Neuronal stem cell (in vitro differentiated cells): ENCODE measurements around the gene PPP2R3C.
A peak's percentile ranks its signal among the peaks of the same experiment; 100 is the strongest.

Source experiments
- DNase-seq: peaks from one replicate; pipeline ENCODE4 v3.0.0-alpha.2; 2013; ENCODE audit warnings: low spot score
- H2AFZ ChIP-seq: one replicate; pipeline ENCODE4 v1.6.1; 2013; ENCODE audit warnings: mild to moderate bottlenecking, low read length, inconsistent platforms
- H2AK5ac ChIP-seq: 2 replicates; pipeline ENCODE4 v1.6.1; 2013; ENCODE audit warnings: low read depth, mild to moderate bottlenecking, inconsistent platforms, low read length, moderate library complexity, mixed read lengths
- H2BK120ac ChIP-seq: 2 replicates; pipeline ENCODE4 v1.6.1; 2013; ENCODE audit warnings: low read depth, mild to moderate bottlenecking, inconsistent platforms, low read length, moderate library complexity, mixed read lengths
- H2BK12ac ChIP-seq: one replicate; pipeline ENCODE4 v1.6.1; 2013; ENCODE audit warnings: low read length, inconsistent platforms
- H2BK15ac ChIP-seq: 2 replicates; pipeline ENCODE4 v1.6.1; 2013; ENCODE audit warnings: mild to moderate bottlenecking, low read length, inconsistent platforms, mixed read lengths
- H2BK5ac ChIP-seq: one replicate; pipeline ENCODE4 v1.6.1; 2013; ENCODE audit warnings: inconsistent platforms, mild to moderate bottlenecking, low read length, moderate library complexity
- H3K14ac ChIP-seq: one replicate; pipeline ENCODE4 v1.6.1; 2013; ENCODE audit warnings: low read length, inconsistent platforms
- H3K18ac ChIP-seq: 2 replicates; pipeline ENCODE4 v1.6.1; 2013; ENCODE audit warnings: low read length, inconsistent platforms
- H3K23ac ChIP-seq: 2 replicates; pipeline ENCODE4 v1.6.1; 2013; ENCODE audit warnings: low read depth, mild to moderate bottlenecking, mixed read lengths, low read length, inconsistent platforms; ENCODE audit not compliant: poor library complexity
- H3K27ac ChIP-seq: replicated peaks from 3 replicates; pipeline ENCODE4 v1.5.1; 2013; ENCODE audit warnings: low read length, inconsistent platforms
- H3K27me3 ChIP-seq, 3 experiments: 2 replicates each; pipeline ENCODE4 v1.6.1; 2013; ENCODE audit warnings: low read length in 3 of 3, mild to moderate bottlenecking in 2 of 3, inconsistent platforms in 1 of 3, low read depth in 1 of 3, mixed read lengths in 1 of 3, moderate library complexity in 1 of 3; ENCODE audit not compliant: control insufficient read depth in 3 of 3, insufficient read depth in 3 of 3
- H3K36me3 ChIP-seq, 2 donors: replicated peaks in 1 of 2; 2 replicates each; pipeline ENCODE4 v1.6.1; 2013; ENCODE audit warnings: low read length in 2 of 2; ENCODE audit not compliant: control insufficient read depth in 2 of 2, insufficient read depth in 2 of 2
- H3K4ac ChIP-seq: 2 replicates; pipeline ENCODE4 v1.6.1; 2013; ENCODE audit warnings: inconsistent platforms, mild to moderate bottlenecking, low read length, moderate library complexity
- H3K4me1 ChIP-seq, 2 donors: 1 replicate in 1 of 2; 2 replicates in 1 of 2; pipeline ENCODE4 v1.6.1; 2013; ENCODE audit warnings: low read length in 2 of 2, low read depth in 1 of 2; ENCODE audit not compliant: control insufficient read depth in 2 of 2, insufficient read depth in 1 of 2
- H3K4me2 ChIP-seq: one replicate; pipeline ENCODE4 v1.6.1; 2013; ENCODE audit warnings: mild to moderate bottlenecking, low read length, inconsistent platforms; ENCODE audit not compliant: insufficient read depth, poor library complexity, severe bottlenecking
- H3K4me3 ChIP-seq, 2 donors: 2 replicates each; pipeline ENCODE4 v1.5.1; 2013; ENCODE audit warnings: low read length in 2 of 2, mild to moderate bottlenecking in 2 of 2, inconsistent platforms in 1 of 2, moderate library complexity in 1 of 2
- H3K79me1 ChIP-seq: one replicate; pipeline ENCODE4 v1.6.1; 2013; ENCODE audit warnings: low read depth, mild to moderate bottlenecking, inconsistent platforms, low read length, moderate library complexity
- H3K9ac ChIP-seq: one replicate; pipeline ENCODE4 v1.6.1; 2013; ENCODE audit warnings: mild to moderate bottlenecking, low read depth, low read length, inconsistent platforms; ENCODE audit not compliant: poor library complexity
- H3K9me3 ChIP-seq, 2 donors: replicated peaks in 1 of 2; 2 replicates each; pipeline versions ENCODE3 to v1.6.1; 2013; ENCODE audit warnings: low read length in 2 of 2, mild to moderate bottlenecking in 2 of 2, inconsistent platforms in 1 of 2, low read depth in 1 of 2, mixed read lengths in 1 of 2, moderate library complexity in 1 of 2; ENCODE audit not compliant: control insufficient read depth in 2 of 2, insufficient read depth in 1 of 2
- H4K8ac ChIP-seq: one replicate; pipeline ENCODE4 v1.6.1; 2013; ENCODE audit warnings: low read depth, mild to moderate bottlenecking, inconsistent platforms, low read length, moderate library complexity
- H4K91ac ChIP-seq: one replicate; pipeline ENCODE4 v1.6.1; 2013; ENCODE audit warnings: low read length, low read depth, mild to moderate bottlenecking, inconsistent platforms; ENCODE audit not compliant: poor library complexity
- WGBS, 2 donors: extraction: QIAGEN DNeasy Blood & Tissue Kit; methylation state at CpG; one replicate each; pipeline ENCODE4 v1.1.7; 2013; ENCODE audit warnings: missing lambda C conversion rate in 2 of 2, mixed read lengths in 1 of 2; ENCODE audit not compliant: insufficient read length in 2 of 2, insufficient replicate concordance in 1 of 2; ENCODE audit errors: extremely low coverage in 2 of 2; 5-methylcytosine and 5-hydroxymethylcytosine counted together

Gene PPP2R3C

DNA sequence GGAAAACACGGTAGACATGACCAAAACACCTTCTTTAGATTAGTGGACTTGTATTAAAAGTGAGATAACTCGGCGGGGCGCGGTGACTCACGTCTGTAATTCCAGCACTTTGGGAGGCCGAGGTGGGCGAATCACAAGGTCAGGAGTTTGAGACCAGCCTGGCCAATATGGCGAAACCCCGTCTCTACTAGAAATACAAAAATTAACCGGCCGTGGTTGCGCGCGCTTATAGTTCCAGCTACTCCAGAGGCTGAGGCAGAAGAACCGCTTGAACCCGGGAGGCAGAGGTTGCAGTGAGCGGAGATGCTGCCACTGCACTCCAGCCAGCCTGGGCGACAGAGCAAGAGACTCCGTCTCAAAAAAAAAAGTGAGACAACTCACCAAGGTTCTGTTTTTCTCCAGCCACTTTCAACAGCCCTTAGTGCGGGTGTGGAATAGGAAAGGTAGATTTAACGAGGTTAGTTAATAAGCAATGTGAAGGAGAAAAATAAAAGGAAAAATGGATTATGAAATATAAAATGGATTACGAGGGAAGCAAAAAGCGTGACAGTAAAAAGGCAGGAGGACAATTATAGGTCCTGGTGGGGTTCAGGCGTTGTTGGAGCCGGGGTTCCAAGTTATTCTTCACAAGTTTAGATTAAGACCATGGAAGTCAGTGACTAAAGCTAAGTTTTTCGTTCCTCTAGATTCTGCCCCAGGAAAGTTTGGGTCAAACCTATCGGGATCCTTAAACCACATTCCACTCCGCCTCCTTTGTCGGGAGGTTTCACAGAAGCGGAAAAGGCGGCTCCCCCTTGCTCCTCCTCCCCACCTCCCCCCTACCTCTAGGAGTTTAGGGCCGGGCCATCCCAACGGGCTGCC lies 534 bp downstream of the PPP2R3C start:
- Histone ChIP-seq H2BK15ac (no peak overlapping the region), H3K9ac (peak overlapping the region; percentile 36), H3K23ac (peak overlapping the region; percentile 90), H3K27ac (peak overlapping the region; percentile 89), H2BK12ac (no peak overlapping the region), H3K4me2 (peak overlapping the region; percentile 52), H3K36me3 (peaks cover 0 to 42% of the 10 kb centered on the region in 2 donors), H4K8ac (no peak overlapping the region), H3K9me3 (no peaks in the 10 kb centered on the region), H3K14ac (no peak overlapping the region), H3K4ac (no peak overlapping the region), H2AFZ (peak overlapping the region; percentile 95), H3K27me3 (no peaks in the 10 kb centered on the region), H2AK5ac (no peak overlapping the region), H2BK5ac (peak overlapping the region; percentile 97), H2BK120ac (no peak overlapping the region), H3K4me1 (peaks cover 1 to 6% of the 10 kb centered on the region in 2 donors), H3K79me1 (no peaks in the 10 kb centered on the region), H4K91ac (no peak overlapping the region), H3K4me3 (peak overlapping the region; percentile 73 to 89), H3K18ac (peak overlapping the region; percentile 93)
- no peak for DNase-seq
- WGBS, 2 donors: 100% methylated on average over 1 to 3 of the region's 34 CpGs

DNA sequence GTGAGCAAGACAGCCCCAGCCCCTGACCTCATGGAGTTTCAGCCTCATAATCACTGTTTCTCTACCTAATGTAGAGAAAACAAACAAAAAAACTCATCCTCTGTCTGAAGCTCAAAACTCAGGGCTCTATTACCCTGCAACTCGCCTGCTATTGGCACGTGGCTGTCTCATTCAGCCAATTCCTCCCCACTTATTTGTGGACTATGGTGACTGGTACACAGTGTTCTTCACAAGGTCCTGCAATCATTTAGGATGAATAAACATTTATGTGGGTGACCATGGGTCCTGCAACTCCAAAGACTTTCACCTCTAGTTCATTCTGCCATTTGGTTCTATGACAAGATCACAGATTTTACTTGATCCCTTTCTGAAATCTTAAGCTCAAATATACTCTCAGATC lies 4.7 kb downstream of the PPP2R3C start:
- H2AK5ac ChIP-seq: no peak overlapping the region
- no peak overlapping the region for H4K8ac ChIP-seq
- WGBS, 2 donors: no CpG with 5 or more reads among the region's 2 CpGs
- no peak overlapping the region for H2BK120ac ChIP-seq
- H3K18ac ChIP-seq: no peak overlapping the region
- no peak overlapping the region for H3K4me2 ChIP-seq
- H3K4ac ChIP-seq: no peak overlapping the region
- no peak overlapping the region for H2BK12ac ChIP-seq
- no peak overlapping the region for H3K4me3 ChIP-seq
- no peak for DNase-seq
- H3K27me3 ChIP-seq: no peaks in the 10 kb centered on the region
- H2AFZ ChIP-seq: no peak overlapping the region
- H3K36me3 ChIP-seq: peaks cover 3 to 84% of the 10 kb centered on the region in 2 donors
- no peak overlapping the region for H3K27ac ChIP-seq
- H2BK15ac ChIP-seq: no peak overlapping the region
- H3K9ac ChIP-seq: no peak overlapping the region
- no peak overlapping the region for H3K23ac ChIP-seq
- H2BK5ac ChIP-seq: no peak overlapping the region
- H3K79me1 ChIP-seq: no peaks in the 10 kb centered on the region
- H3K14ac ChIP-seq: no peak overlapping the region
- peaks cover 0 to 1% of the 10 kb centered on the region in 2 donors for H3K9me3 ChIP-seq
- peaks cover 0 to 2% of the 10 kb centered on the region in 2 donors for H3K4me1 ChIP-seq
- H4K91ac ChIP-seq: no peak overlapping the region

DNA sequence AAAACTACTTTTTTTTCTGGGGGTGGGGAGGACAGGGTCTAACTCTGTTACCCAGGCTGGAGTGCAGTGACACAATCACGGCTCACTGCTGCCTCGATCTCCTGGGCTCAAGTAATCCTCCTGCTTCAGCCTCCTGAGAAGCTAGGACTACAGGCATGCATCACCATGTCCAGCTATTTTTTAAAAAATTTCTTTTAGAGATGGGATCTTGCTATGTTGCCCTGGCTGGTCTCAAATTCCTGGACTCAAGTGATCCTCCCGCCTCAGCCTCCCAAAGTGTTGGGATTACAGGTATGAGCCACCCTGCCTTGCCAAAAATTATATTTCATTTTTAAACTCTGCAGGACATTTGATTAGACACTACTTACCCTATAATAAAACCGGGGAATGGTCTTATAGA lies 5.5 kb downstream of the PPP2R3C start:
- H3K27me3 ChIP-seq: no peaks in the 10 kb centered on the region
- no CpG with 5 or more reads among the region's 4 CpGs for WGBS, 2 donors
- H3K36me3 ChIP-seq: peaks cover 9 to 92% of the 10 kb centered on the region in 2 donors
- H3K9me3 ChIP-seq: peaks cover 4 to 8% of the 10 kb centered on the region in 2 donors
- H2BK12ac ChIP-seq: no peak overlapping the region
- H3K4me1 ChIP-seq: peaks cover 0 to 2% of the 10 kb centered on the region in 2 donors
- no peak overlapping the region for H3K9ac ChIP-seq
- no peaks in the 10 kb centered on the region for H3K79me1 ChIP-seq
- H2BK15ac ChIP-seq: no peak overlapping the region
- no peak overlapping the region for H2AFZ ChIP-seq
- no peak overlapping the region for H3K4me2 ChIP-seq
- no peak overlapping the region for H3K27ac ChIP-seq
- no peak overlapping the region for H3K23ac ChIP-seq
- no peak overlapping the region for H2BK5ac ChIP-seq
- DNase-seq: no peak
- H4K91ac ChIP-seq: no peak overlapping the region
- H4K8ac ChIP-seq: no peak overlapping the region
- H2AK5ac ChIP-seq: no peak overlapping the region
- no peak overlapping the region for H3K14ac ChIP-seq
- no peak overlapping the region for H3K4ac ChIP-seq
- no peak overlapping the region for H3K18ac ChIP-seq
- H2BK120ac ChIP-seq: no peak overlapping the region
- H3K4me3 ChIP-seq: no peak overlapping the region

DNA sequence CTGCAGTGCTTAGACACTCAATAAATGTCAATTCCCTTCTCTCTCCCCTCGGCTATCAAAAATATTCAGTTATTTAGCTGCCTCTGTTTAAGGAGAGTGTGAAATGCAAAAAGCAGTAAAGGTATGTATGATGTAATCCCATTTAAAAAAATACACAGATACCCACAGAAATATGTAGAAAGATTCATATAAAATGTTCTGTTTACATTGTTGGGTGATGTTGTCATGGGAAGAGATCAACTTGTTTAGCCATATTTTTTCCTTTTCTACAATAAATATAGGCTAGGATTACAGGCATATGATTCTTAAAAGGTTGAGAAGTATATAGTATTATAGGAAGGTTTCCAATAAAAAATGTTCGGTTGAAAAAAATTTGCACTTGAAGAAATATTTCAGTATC lies 7.8 kb downstream of the PPP2R3C start:
- Histone ChIP-seq H3K27ac (no peak overlapping the region), H2AK5ac (no peak overlapping the region), H3K27me3 (no peaks in the 10 kb centered on the region), H4K91ac (no peak overlapping the region), H3K79me1 (no peaks in the 10 kb centered on the region), H2BK15ac (no peak overlapping the region), H3K14ac (no peak overlapping the region), H3K4me1 (no peaks in the 10 kb centered on the region), H3K23ac (no peak overlapping the region), H2AFZ (no peak overlapping the region), H3K36me3 (peaks cover 12 to 97% of the 10 kb centered on the region in 2 donors), H3K9me3 (peaks cover 4 to 8% of the 10 kb centered on the region in 2 donors), H2BK5ac (no peak overlapping the region), H2BK12ac (no peak overlapping the region), H3K4me2 (no peak overlapping the region), H3K4me3 (no peak overlapping the region), H3K18ac (no peak overlapping the region), H3K9ac (no peak overlapping the region), H4K8ac (no peak overlapping the region), H3K4ac (no peak overlapping the region), H2BK120ac (no peak overlapping the region)
- 100% methylated on average over 1 of the region's 2 CpGs; no CpG with 5 or more reads in 1 of the 2 donors for WGBS, 2 donors
- DNase-seq: no peak
